GM12878 (cell line): Measurements from ENCODE around the gene CTRB2. TPM values are rescaled to one million over a fixed set of nuclear protein-coding genes. Genes with fewer than 3 reads are reported as not detected.

Experiments
- ATAC-seq: fragments of 200-7000 bp; cut with Tn5 transposase; 3 replicates; pipeline ENCODE4 v1.9.1; 2020; ENCODE audit warnings: mild to moderate bottlenecking, moderate library complexity
- BruUV-seq: library from RNA; stranded (reverse); fragments of 400-500 nt; replicated peaks from 2 replicates; lab custom pipeline; 2021; lab: Mats Ljungman, UMichigan
- CTCF ChIA-PET: fragments of 300-600 bp; sonication (Branson Sonifier 250); formaldehyde crosslinking; extraction: SDS; loops from one replicate; lab custom pipeline; 2021; ENCODE audit warnings: inconsistent platforms; lab: Yijun Ruan, JAX
- POLR2A ChIA-PET: fragments of 350-600 bp; formaldehyde crosslinking; extraction: SDS; loops from one replicate; lab custom pipeline; 2021; ENCODE audit warnings: inconsistent platforms; lab: Charles Lee
- RAD21 ChIA-PET: fragments of 300-600 bp; sonication (Branson Sonifier 250); formaldehyde crosslinking; loops from one replicate; lab custom pipeline; 2023; ENCODE audit warnings: antibody characterized with exemption; ENCODE audit not compliant: unreplicated experiment; lab: Charles Lee
- SMC1A ChIA-PET: fragments of 300-600 bp; sonication (Branson Sonifier 250); formaldehyde crosslinking; loops from one replicate; lab custom pipeline; 2023; ENCODE audit not compliant: unreplicated experiment, uncharacterized antibody; lab: Charles Lee
- DNase-seq: peaks from one replicate; pipeline ENCODE4 v3.0.0-alpha.2; 2011; ENCODE audit warnings: low read depth, low spot score
- FAIRE-seq: peaks from 3 replicates; lab custom pipeline; 2011; peaks lifted over from hg19 to GRCh38; lab: Jason Lieb, UNC
- H2AFZ ChIP-seq: 2 replicates; pipeline ENCODE4 v1.6.0; 2011; ENCODE audit warnings: low read depth, low read length, control low read depth; ENCODE audit not compliant: control insufficient read depth
- H3K27ac ChIP-seq: 2 replicates; pipeline ENCODE4 v1.5.1; 2011; ENCODE audit warnings: control low read depth; ENCODE audit not compliant: control insufficient read depth, insufficient read depth
- H3K27me3 ChIP-seq, 2 experiments: replicated peaks in 1 of 2; 2 replicates each; pipeline versions ENCODE4 v1.6.0 to v1.6.1; 2011; ENCODE audit warnings: low read length in 1 of 2; ENCODE audit not compliant: control insufficient read depth in 2 of 2, insufficient read depth in 2 of 2
- H3K36me3 ChIP-seq, 2 experiments: 2 replicates each; pipeline ENCODE4 v1.5.1; 2011; ENCODE audit warnings: low read length in 1 of 2; ENCODE audit not compliant: control insufficient read depth in 2 of 2, insufficient read depth in 2 of 2
- H3K4me1 ChIP-seq: 2 replicates; pipeline ENCODE4 v1.6.1; 2011; ENCODE audit warnings: mild to moderate bottlenecking, low read length, moderate library complexity, mixed read lengths; ENCODE audit not compliant: control insufficient read depth, insufficient read depth
- H3K4me2 ChIP-seq: 2 replicates; pipeline ENCODE4 v1.6.0; 2011; ENCODE audit warnings: control low read depth; ENCODE audit not compliant: control insufficient read depth, insufficient read depth
- H3K4me3 ChIP-seq: fragments of 200-600 bp; sonication (generic); 2 replicates; pipeline ENCODE4 v1.5.1; 2016
- H3K79me2 ChIP-seq: 2 replicates; pipeline ENCODE4 v1.6.0; 2011; ENCODE audit warnings: low read length; ENCODE audit not compliant: control insufficient read depth, insufficient read depth
- H3K9ac ChIP-seq: 2 replicates; pipeline ENCODE4 v1.8.0; 2011; ENCODE audit warnings: low read length, control low read depth, mixed read lengths; ENCODE audit not compliant: control insufficient read depth, insufficient read depth
- H3K9me3 ChIP-seq: replicated peaks from 3 replicates; pipeline ENCODE4 v1.5.1; 2011; ENCODE audit warnings: mild to moderate bottlenecking, low read length; ENCODE audit not compliant: control insufficient read depth, insufficient read depth
- H4K20me1 ChIP-seq: 2 replicates; pipeline ENCODE4 v1.6.0; 2011; ENCODE audit not compliant: control insufficient read depth, insufficient read depth
- ATF7 ChIP-seq: fragments of 450-650 bp; IDR thresholded peaks from 2 replicates; pipeline ENCODE4 v1.6.1; 2016; ENCODE audit warnings: low read depth, mild to moderate bottlenecking
- MYC ChIP-seq: IDR thresholded peaks from 2 replicates; pipeline ENCODE4 v1.6.1; 2011; ENCODE audit warnings: mild to moderate bottlenecking, low read length, moderate library complexity, inconsistent platforms; ENCODE audit not compliant: insufficient read depth, insufficient replicate concordance, insufficient read length, severe bottlenecking
- PML ChIP-seq: IDR thresholded peaks from 2 replicates; pipeline ENCODE4 v1.6.1; 2012; ENCODE audit warnings: low read length, inconsistent platforms
- SIX5 ChIP-seq: IDR thresholded peaks from 2 replicates; pipeline ENCODE4 v1.6.1; 2011; ENCODE audit warnings: mild to moderate bottlenecking, low read depth, low read length, moderate library complexity; ENCODE audit not compliant: severe bottlenecking
- SMAD1 ChIP-seq: fragments of 450-650 bp; IDR thresholded peaks from 2 replicates; pipeline ENCODE4 v1.6.1; 2018; ENCODE audit warnings: mild to moderate bottlenecking, low read depth; ENCODE audit not compliant: partially characterized antibody
- WRNIP1 ChIP-seq: IDR thresholded peaks from 2 replicates; pipeline ENCODE4 v1.6.1; 2011; ENCODE audit warnings: low read depth, low read length, improper control_type of control experiment, borderline replicate concordance
- WGBS: methylation state at CpG from one replicate; pipeline ENCODE4 v1.1.6; 2016; ENCODE audit warnings: low lambda C conversion rate; ENCODE audit not compliant: insufficient replicate concordance, insufficient coverage; ENCODE audit errors: missing lambda C conversion rate; 5-methylcytosine and 5-hydroxymethylcytosine counted together
- in situ Hi-C: fragments of 300-500 bp; cut with MboI; formaldehyde crosslinking; loops from 9 replicates; pipeline ENCODE4 v1.14.3; 2018; ENCODE audit warnings: mixed read lengths
- intact Hi-C: fragments of 100-400 bp; cut with micrococcal nuclease; formaldehyde crosslinking; loops from one replicate; pipeline ENCODE4 v1.14.2; 2022; ENCODE audit not compliant: unreplicated experiment
- polyA plus RNA-seq, 11 experiments: library from polyadenylated mRNA; depleted of rRNA in 4 of 11; unstranded in 6 of 11; stranded (reverse) in 5 of 11; fragments of >200 nt; fragmentation: Nextera tagmentation in 4 of 11; fragmentation: Illumina TruSeq in 1 of 11; extraction: Ambion mirVana in 4 of 11; extraction: Trizol in 1 of 11; gene quantifications; 1 replicate in 1 of 11; 2 replicates in 10 of 11; pipeline versions ENCODE4 v1.2.1 to v1.2.3, GENCODE V29; 2011 to 2016; ENCODE audit warnings: inconsistent platforms in 2 of 11, missing spikeins in 2 of 11, low read depth in 1 of 11
- total RNA-seq, 4 experiments: library from RNA; depleted of rRNA in 3 of 4; stranded (reverse); fragments of >200 nt in 3 of 4; fragmentation: Illumina TruSeq in 1 of 4; extraction: Trizol in 1 of 4; gene quantifications; 2 replicates each; pipeline versions ENCODE4 v1.2.1 to v1.2.3, GENCODE V29; 2013 to 2021
- TF ChIP-seq, protein P1 (sequence below): fragments of 450-650 bp; IDR thresholded peaks from 2 replicates; pipeline ENCODE4 v1.6.1; 2017; ENCODE audit warnings: low read depth, mild to moderate bottlenecking, moderate library complexity
- TF ChIP-seq, protein P2 (sequence below): fragments of 450-650 bp; formaldehyde crosslinking; IDR thresholded peaks from 2 replicates; pipeline ENCODE4 v1.5.0; 2022; ENCODE audit warnings: mild to moderate bottlenecking, missing genetic modification characterization
- TF ChIP-seq, protein P3 (sequence below): fragments of 450-650 bp; IDR thresholded peaks from 2 replicates; pipeline ENCODE4 v1.6.1; 2017; ENCODE audit warnings: mild to moderate bottlenecking, low read depth, inconsistent platforms; ENCODE audit not compliant: poor library complexity, severe bottlenecking
- TF ChIP-seq, protein P4 (sequence below): fragments of 450-650 bp; formaldehyde crosslinking; IDR thresholded peaks from 2 replicates; pipeline ENCODE4 v1.4.0; 2022; ENCODE audit warnings: mild to moderate bottlenecking, moderate library complexity

The CTRB2 gene
- total and polyA plus RNA-seq, 10 of the 15 experiments (the other 5 are each of a cell fraction or from before 2014, with no cell fraction given): 9.4 TPM; not detected in 9

DNA sequence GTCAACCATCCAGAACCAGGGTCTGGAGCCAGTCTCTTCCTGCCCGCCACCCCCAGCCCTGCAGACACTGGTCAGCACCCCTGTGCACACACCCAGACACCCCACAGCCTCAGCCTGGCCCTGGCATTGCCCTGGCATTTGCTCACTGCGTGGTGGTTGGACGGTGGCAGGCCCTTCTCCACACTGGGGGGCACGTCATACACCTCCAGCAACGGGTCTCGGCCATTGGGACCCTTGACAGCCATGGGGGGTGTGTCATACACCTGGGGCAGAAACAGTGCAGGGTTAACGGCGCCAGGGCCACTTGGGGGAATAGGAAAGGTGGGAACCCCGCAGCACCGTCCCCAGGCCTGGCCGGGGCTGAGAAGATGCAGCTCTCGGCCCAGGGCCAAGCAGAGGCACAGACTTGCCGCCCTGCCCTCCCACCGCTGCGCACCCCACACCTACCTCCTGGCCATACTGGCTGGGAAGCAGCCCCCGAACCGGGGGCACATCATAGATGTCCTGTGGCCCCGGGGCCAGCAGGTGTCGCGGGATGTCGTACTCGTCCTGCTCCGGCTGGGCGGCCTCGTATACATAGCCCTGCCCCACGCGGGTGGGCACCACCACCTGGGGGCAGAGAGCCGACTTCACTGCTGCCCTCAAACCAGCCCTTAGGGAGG is 29.9 kb upstream of the CTRB2 start (continued):
- no peak for TF ChIP-seq MYC
- TF ChIP-seq, protein P1, sequence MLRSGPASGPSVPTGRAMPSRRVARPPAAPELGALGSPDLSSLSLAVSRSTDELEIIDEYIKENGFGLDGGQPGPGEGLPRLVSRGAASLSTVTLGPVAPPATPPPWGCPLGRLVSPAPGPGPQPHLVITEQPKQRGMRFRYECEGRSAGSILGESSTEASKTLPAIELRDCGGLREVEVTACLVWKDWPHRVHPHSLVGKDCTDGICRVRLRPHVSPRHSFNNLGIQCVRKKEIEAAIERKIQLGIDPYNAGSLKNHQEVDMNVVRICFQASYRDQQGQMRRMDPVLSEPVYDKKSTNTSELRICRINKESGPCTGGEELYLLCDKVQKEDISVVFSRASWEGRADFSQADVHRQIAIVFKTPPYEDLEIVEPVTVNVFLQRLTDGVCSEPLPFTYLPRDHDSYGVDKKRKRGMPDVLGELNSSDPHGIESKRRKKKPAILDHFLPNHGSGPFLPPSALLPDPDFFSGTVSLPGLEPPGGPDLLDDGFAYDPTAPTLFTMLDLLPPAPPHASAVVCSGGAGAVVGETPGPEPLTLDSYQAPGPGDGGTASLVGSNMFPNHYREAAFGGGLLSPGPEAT: no peak
- TF ChIP-seq, protein P2, sequence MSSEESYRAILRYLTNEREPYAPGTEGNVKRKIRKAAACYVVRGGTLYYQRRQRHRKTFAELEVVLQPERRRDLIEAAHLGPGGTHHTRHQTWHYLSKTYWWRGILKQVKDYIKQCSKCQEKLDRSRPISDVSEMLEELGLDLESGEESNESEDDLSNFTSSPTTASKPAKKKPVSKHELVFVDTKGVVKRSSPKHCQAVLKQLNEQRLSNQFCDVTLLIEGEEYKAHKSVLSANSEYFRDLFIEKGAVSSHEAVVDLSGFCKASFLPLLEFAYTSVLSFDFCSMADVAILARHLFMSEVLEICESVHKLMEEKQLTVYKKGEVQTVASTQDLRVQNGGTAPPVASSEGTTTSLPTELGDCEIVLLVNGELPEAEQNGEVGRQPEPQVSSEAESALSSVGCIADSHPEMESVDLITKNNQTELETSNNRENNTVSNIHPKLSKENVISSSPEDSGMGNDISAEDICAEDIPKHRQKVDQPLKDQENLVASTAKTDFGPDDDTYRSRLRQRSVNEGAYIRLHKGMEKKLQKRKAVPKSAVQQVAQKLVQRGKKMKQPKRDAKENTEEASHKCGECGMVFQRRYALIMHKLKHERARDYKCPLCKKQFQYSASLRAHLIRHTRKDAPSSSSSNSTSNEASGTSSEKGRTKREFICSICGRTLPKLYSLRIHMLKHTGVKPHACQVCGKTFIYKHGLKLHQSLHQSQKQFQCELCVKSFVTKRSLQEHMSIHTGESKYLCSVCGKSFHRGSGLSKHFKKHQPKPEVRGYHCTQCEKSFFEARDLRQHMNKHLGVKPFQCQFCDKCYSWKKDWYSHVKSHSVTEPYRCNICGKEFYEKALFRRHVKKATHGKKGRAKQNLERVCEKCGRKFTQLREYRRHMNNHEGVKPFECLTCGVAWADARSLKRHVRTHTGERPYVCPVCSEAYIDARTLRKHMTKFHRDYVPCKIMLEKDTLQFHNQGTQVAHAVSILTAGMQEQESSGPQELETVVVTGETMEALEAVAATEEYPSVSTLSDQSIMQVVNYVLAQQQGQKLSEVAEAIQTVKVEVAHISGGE (CRISPR knock-in tag): no peak
- no peak for TF ChIP-seq PML
- TF ChIP-seq SIX5: no peak

DNA sequence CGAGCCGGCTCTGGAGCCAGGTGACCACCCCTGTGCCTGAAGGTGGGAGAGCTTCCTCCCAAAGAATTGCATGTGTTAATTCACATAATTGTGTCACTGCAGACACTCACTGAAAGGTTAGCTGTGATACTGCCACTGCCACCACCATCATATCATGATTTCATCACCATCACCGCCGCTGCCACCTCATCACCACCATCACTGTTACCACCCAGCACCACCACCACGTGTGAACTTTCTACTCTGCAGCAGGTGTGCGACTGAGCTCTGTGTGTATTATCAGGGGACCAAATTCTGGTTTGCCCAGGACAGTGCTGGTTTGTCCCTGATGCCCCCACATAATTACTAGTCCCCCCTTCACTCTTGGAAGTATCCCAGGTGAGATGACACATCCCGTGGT is 29.3 kb upstream of the CTRB2 start:
- Histone ChIP-seq H3K9me3 (no peaks in the 10 kb centered on the region), H3K4me2 (no peak overlapping the region), H3K79me2 (no peaks in the 10 kb centered on the region), H3K4me3 (no peak overlapping the region), H2AFZ (no peak overlapping the region), H3K36me3 (peaks cover 0 to 1% of the 10 kb centered on the region in 2 experiments; a peak in 2 of 4 replicates), H3K27ac (no peak overlapping the region), H3K9ac (no peak overlapping the region), H4K20me1 (no peaks in the 10 kb centered on the region), H3K27me3 (no peaks in the 10 kb centered on the region), H3K4me1 (no peaks in the 10 kb centered on the region)
- FAIRE-seq: no peak
- ATAC-seq: no peak
- in situ Hi-C loops (no loop called here), intact Hi-C loops (loop anchor here (10.0 kb wide), 1 partner anchor 529 kb away; no protein-coding TSS in a partner anchor)
- BruUV-seq: no TSS peak
- DNase-seq: no peak
- ChIA-PET POLR2A (no interaction called here), CTCF (interaction anchor here (0.8 to 10.6 kb wide), 3 partner anchors 38 to 166 kb away, joined by 3 to 243 read pairs (median 79); no protein-coding TSS in a partner anchor), SMC1A (interaction anchor here (1.0 to 1.2 kb wide), 3 partner anchors 9 to 149 kb away, joined by 3 to 5 read pairs (median 5); no protein-coding TSS in a partner anchor), RAD21 (interaction anchor here (0.6 to 7.9 kb wide), 4 partner anchors 10 to 147 kb away, joined by 3 to 150 read pairs (median 3); no protein-coding TSS in a partner anchor)
- 78% methylated on average over 7 of the region's 7 CpGs for WGBS
- TF ChIP-seq, protein P3, sequence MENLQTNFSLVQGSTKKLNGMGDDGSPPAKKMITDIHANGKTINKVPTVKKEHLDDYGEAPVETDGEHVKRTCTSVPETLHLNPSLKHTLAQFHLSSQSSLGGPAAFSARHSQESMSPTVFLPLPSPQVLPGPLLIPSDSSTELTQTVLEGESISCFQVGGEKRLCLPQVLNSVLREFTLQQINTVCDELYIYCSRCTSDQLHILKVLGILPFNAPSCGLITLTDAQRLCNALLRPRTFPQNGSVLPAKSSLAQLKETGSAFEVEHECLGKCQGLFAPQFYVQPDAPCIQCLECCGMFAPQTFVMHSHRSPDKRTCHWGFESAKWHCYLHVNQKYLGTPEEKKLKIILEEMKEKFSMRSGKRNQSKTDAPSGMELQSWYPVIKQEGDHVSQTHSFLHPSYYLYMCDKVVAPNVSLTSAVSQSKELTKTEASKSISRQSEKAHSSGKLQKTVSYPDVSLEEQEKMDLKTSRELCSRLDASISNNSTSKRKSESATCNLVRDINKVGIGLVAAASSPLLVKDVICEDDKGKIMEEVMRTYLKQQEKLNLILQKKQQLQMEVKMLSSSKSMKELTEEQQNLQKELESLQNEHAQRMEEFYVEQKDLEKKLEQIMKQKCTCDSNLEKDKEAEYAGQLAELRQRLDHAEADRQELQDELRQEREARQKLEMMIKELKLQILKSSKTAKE: no peak
- TF ChIP-seq WRNIP1 (no peak), ATF7 (no peak), SMAD1 (no peak)
- TF ChIP-seq, protein P4, sequence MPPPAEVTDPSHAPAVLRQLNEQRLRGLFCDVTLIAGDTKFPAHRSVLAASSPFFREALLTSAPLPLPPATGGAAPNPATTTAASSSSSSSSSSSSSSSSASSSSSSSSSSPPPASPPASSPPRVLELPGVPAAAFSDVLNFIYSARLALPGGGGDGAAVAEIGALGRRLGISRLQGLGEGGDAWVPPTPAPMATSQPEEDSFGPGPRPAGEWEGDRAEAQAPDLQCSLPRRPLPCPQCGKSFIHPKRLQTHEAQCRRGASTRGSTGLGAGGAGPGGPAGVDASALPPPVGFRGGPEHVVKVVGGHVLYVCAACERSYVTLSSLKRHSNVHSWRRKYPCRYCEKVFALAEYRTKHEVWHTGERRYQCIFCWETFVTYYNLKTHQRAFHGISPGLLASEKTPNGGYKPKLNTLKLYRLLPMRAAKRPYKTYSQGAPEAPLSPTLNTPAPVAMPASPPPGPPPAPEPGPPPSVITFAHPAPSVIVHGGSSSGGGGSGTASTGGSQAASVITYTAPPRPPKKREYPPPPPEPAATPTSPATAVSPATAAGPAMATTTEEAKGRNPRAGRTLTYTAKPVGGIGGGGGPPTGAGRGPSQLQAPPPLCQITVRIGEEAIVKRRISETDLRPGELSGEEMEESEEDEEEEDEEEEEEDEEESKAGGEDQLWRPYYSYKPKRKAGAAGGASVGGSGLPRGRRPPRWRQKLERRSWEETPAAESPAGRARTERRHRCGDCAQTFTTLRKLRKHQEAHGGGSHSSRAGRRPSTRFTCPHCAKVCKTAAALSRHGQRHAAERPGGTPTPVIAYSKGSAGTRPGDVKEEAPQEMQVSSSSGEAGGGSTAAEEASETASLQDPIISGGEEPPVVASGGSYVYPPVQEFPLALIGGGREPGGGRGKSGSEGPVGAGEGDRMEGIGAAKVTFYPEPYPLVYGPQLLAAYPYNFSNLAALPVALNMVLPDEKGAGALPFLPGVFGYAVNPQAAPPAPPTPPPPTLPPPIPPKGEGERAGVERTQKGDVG (CRISPR knock-in tag): no peak
